ENCODE measurements around the gene GABPB2. TPM values are rescaled to one million over a fixed set of nuclear protein-coding genes. Genes with fewer than 3 reads are reported as not detected.
A peak's percentile ranks its signal among the peaks of the same experiment; 100 is the strongest.

Gene GABPB2
- total RNA-seq: 15.7 TPM
- long read RNA-seq, partial matches to known transcripts: 0 of 9 reads
- long read RNA-seq, other reads (novel, unspliced or antisense): 9 of 9 reads

- peak; percentile 96 for DNase-seq (ENCODE audit: low spot score)
Measured at GRCh38 chr1:151070474-151071276, at the start of gene GABPB2. Gene GABPB2, plus strand, starts transcription at chr1:151070761. Its CDS starts 17,429 bp downstream, at chr1:151088190.

- DNase-seq (ENCODE audit: low spot score): no peak
Measured at GRCh38 chr1:151024540-151025146, 45.9 kb upstream of the GABPB2 start.

- DNase-seq (ENCODE audit: low spot score): no peak
Measured at GRCh38 chr1:151026460-151026859, 44.1 kb upstream of the GABPB2 start.

- DNase-seq (ENCODE audit: low spot score): no peak
Measured at GRCh38 chr1:151032164-151032563, 38.4 kb upstream of the GABPB2 start.

- DNase-seq (ENCODE audit: low spot score): no peak
Measured at GRCh38 chr1:151035167-151035566, 35.4 kb upstream of the GABPB2 start.

- no peak for DNase-seq (ENCODE audit: low spot score)
Measured at GRCh38 chr1:151036356-151036755, 34.2 kb upstream of the GABPB2 start, which contains the start of gene BNIPL. Gene BNIPL, plus strand, starts transcription at chr1:151036586. Its CDS starts 140 bp downstream, at chr1:151036726.

GRCh38 chr1:151037032-151037431 is 33.5 kb upstream of the GABPB2 start:
- no peak for DNase-seq (ENCODE audit: low spot score)

GRCh38 chr1:151039521-151039920 is 31.0 kb upstream of the GABPB2 start:
- no peak for DNase-seq (ENCODE audit: low spot score)

- no peak for DNase-seq (ENCODE audit: low spot score)
Measured at GRCh38 chr1:151043163-151043562, 27.4 kb upstream of the GABPB2 start.

GRCh38 chr1:151047591-151047924 is 23.0 kb upstream of the GABPB2 start, which contains the start of gene C1orf56:
Gene C1orf56, plus strand, starts transcription at chr1:151047751. Its CDS starts 97 bp downstream, at chr1:151047848.
- DNase-seq (ENCODE audit: low spot score): no peak

GRCh38 chr1:151047925-151048644 is 22.5 kb upstream of the GABPB2 start:
- DNase-seq (ENCODE audit: low spot score): no peak

- no peak for DNase-seq (ENCODE audit: low spot score)
Measured at GRCh38 chr1:151048645-151049032, 21.9 kb upstream of the GABPB2 start.

GRCh38 chr1:151049458-151049857 is 21.1 kb upstream of the GABPB2 start:
- no peak for DNase-seq (ENCODE audit: low spot score)

GRCh38 chr1:151050051-151050688 is 20.4 kb upstream of the GABPB2 start:
- no peak for DNase-seq (ENCODE audit: low spot score)

- DNase-seq (ENCODE audit: low spot score): no peak
Measured at GRCh38 chr1:151051356-151052009, 19.1 kb upstream of the GABPB2 start.

GRCh38 chr1:151054971-151055547 is 15.5 kb upstream of the GABPB2 start:
- no peak for DNase-seq (ENCODE audit: low spot score)

GRCh38 chr1:151055581-151055980 is 15.0 kb upstream of the GABPB2 start:
- no peak for DNase-seq (ENCODE audit: low spot score)

- no peak for DNase-seq (ENCODE audit: low spot score)
Measured at GRCh38 chr1:151056149-151056548, 14.4 kb upstream of the GABPB2 start.

GRCh38 chr1:151058692-151059091 is 11.9 kb upstream of the GABPB2 start:
- no peak for DNase-seq (ENCODE audit: low spot score)
